Stimulated activated CD8-positive, alpha-beta memory T cell treated with anti-CD3 and anti-CD28 coated beads, Interleukin-15, amount 100 ng/mL, for 1 hour (primary cell): ENCODE results near the gene KRT80.

Experiments
- DNase-seq: peaks from one replicate; pipeline ENCODE4 v3.0.0-alpha.2; 2020; ENCODE audit warnings: low read depth

Gene KRT80

GRCh38 chr12:52198454-52199215 lies 6.8 kb upstream of the KRT80 start:
- no peak for DNase-seq

GRCh38 chr12:52197371-52198231 lies 5.8 kb upstream of the KRT80 start:
- DNase-seq: no peak

- no peak for DNase-seq
Measured at GRCh38 chr12:52195065-52195730, 3.4 kb upstream of the KRT80 start.

GRCh38 chr12:52193991-52194390 lies 2.2 kb upstream of the KRT80 start:
- no peak for DNase-seq

GRCh38 chr12:52193532-52193931 lies 1.7 kb upstream of the KRT80 start:
- no peak for DNase-seq

GRCh38 chr12:52190860-52191729 lies 719 bp downstream of the KRT80 start:
- DNase-seq: no peak

GRCh38 chr12:52189376-52190174 lies 2.2 kb downstream of the KRT80 start:
- no peak for DNase-seq

GRCh38 chr12:52188658-52189057 lies 3.2 kb downstream of the KRT80 start:
- DNase-seq: no peak

GRCh38 chr12:52187640-52188039 lies 4.2 kb downstream of the KRT80 start:
- DNase-seq: no peak

GRCh38 chr12:52187206-52187605 lies 4.6 kb downstream of the KRT80 start:
- DNase-seq: no peak

- no peak for DNase-seq
Measured at GRCh38 chr12:52186118-52186840, 5.5 kb downstream of the KRT80 start.

GRCh38 chr12:52185400-52185967 lies 6.3 kb downstream of the KRT80 start:
- no peak for DNase-seq

GRCh38 chr12:52184813-52185212 lies 7.0 kb downstream of the KRT80 start:
- no peak for DNase-seq

- DNase-seq: no peak
Measured at GRCh38 chr12:52183971-52184370, 7.8 kb downstream of the KRT80 start.

GRCh38 chr12:52183544-52183910 lies 8.3 kb downstream of the KRT80 start:
- DNase-seq: no peak

GRCh38 chr12:52182898-52183543 lies 8.8 kb downstream of the KRT80 start:
- no peak for DNase-seq

GRCh38 chr12:52182384-52182783 lies 9.4 kb downstream of the KRT80 start:
- DNase-seq: no peak

- DNase-seq: no peak
Measured at GRCh38 chr12:52181746-52182145, 10.1 kb downstream of the KRT80 start.

GRCh38 chr12:52180971-52181628 lies 10.7 kb downstream of the KRT80 start:
- DNase-seq: no peak
